Endothelial cell of umbilical vein (primary cell): ENCODE data around the gene CPOX. TPM values are rescaled to one million over a fixed set of nuclear protein-coding genes. Genes with fewer than 3 reads are reported as not detected.

ENCODE experiments used
- BruUV-seq: library from RNA; stranded (reverse); fragments of 400-500 nt; replicated peaks from 2 replicates; lab custom pipeline; 2021; lab: Mats Ljungman, UMichigan
- CTCF ChIA-PET: fragments of 300-600, 350-600 bp; sonication (Branson Sonifier 250); formaldehyde crosslinking; loops from one replicate; lab custom pipeline; 2021; ENCODE audit warnings: antibody characterized with exemption, inconsistent platforms; lab: Charles Lee
- POLR2A ChIA-PET: fragments of 300-600, 350-600 bp; sonication (Branson Sonifier 250); formaldehyde crosslinking; loops from one replicate; lab custom pipeline; 2021; ENCODE audit warnings: antibody characterized with exemption, inconsistent platforms; lab: Charles Lee
- DNase-seq: peaks from one replicate; pipeline ENCODE4 v3.0.0-alpha.2; 2011; ENCODE audit warnings: low read depth, low spot score
- FAIRE-seq: peaks from 2 replicates; lab custom pipeline; 2011; peaks lifted over from hg19 to GRCh38; lab: Jason Lieb, UNC
- H2AFZ ChIP-seq: 2 replicates; pipeline ENCODE4 v1.6.0; 2012; ENCODE audit warnings: low read depth, low read length, control low read depth, inconsistent platforms
- H3K27ac ChIP-seq: 2 replicates; pipeline ENCODE4 v1.5.1; 2011; ENCODE audit warnings: low read depth, mild to moderate bottlenecking, control low read depth, low read length, moderate library complexity; ENCODE audit not compliant: insufficient read depth
- H3K27me3 ChIP-seq, 2 experiments: 2 replicates each; pipeline versions ENCODE4 v1.6.0 to v1.6.1; 2011; ENCODE audit warnings: low read length in 2 of 2, mixed read lengths in 1 of 2; ENCODE audit not compliant: control insufficient read depth in 2 of 2, insufficient read depth in 2 of 2
- H3K36me3 ChIP-seq, 2 experiments: 2 replicates in 1 of 2; 3 replicates in 1 of 2; pipeline ENCODE4 v1.5.1; 2011; ENCODE audit warnings: low read length in 2 of 2, mild to moderate bottlenecking in 1 of 2, moderate library complexity in 1 of 2; ENCODE audit not compliant: control insufficient read depth in 2 of 2, insufficient read depth in 2 of 2; ENCODE audit errors: extremely low read depth in 1 of 2
- H3K4me1 ChIP-seq: 3 replicates; pipeline ENCODE4 v1.5.1; 2011; ENCODE audit warnings: mild to moderate bottlenecking, low read length; ENCODE audit not compliant: control insufficient read depth, insufficient read depth; ENCODE audit errors: extremely low read depth
- H3K4me2 ChIP-seq: 2 replicates; pipeline ENCODE4 v1.6.1; 2011; ENCODE audit warnings: low read length, control low read depth, mixed read lengths; ENCODE audit not compliant: insufficient read depth
- H3K4me3 ChIP-seq, 3 experiments: fragments of 200-600 bp in 1 of 3; sonication (generic), shearing (Covaris generic) in 1 of 3; replicated peaks in 1 of 3; 2 replicates each; pipeline ENCODE4 v1.5.1; 2011 to 2016; ENCODE audit warnings: control low read depth in 3 of 3, low read length in 3 of 3, mild to moderate bottlenecking in 2 of 3, inconsistent platforms in 1 of 3, low read depth in 1 of 3, moderate library complexity in 1 of 3; ENCODE audit not compliant: insufficient read depth in 1 of 3
- H3K79me2 ChIP-seq: 2 replicates; pipeline ENCODE4 v1.6.0; 2012; ENCODE audit warnings: low read length, inconsistent platforms; ENCODE audit not compliant: control insufficient read depth, insufficient read depth
- H3K9ac ChIP-seq: replicated peaks from 2 replicates; pipeline ENCODE3; 2011; ENCODE audit warnings: low read length, control low read depth; ENCODE audit not compliant: insufficient read depth; ENCODE audit errors: extremely low read depth
- H3K9me1 ChIP-seq: replicated peaks from 3 replicates; pipeline ENCODE4 v1.6.0; 2011; ENCODE audit warnings: mild to moderate bottlenecking, low read length; ENCODE audit not compliant: control insufficient read depth, insufficient read depth; ENCODE audit errors: extremely low read depth
- H3K9me3 ChIP-seq: replicated peaks from 2 replicates; pipeline ENCODE4 v1.5.1; 2012; ENCODE audit warnings: low read length, inconsistent platforms; ENCODE audit not compliant: control insufficient read depth, insufficient read depth
- H4K20me1 ChIP-seq: replicated peaks from 2 replicates; pipeline ENCODE3; 2011; ENCODE audit warnings: mild to moderate bottlenecking, low read length; ENCODE audit not compliant: control insufficient read depth, insufficient read depth; ENCODE audit errors: extremely low read depth
- EZH2 ChIP-seq: IDR thresholded peaks from 2 replicates; pipeline ENCODE4 v1.6.1; 2012; ENCODE audit warnings: borderline replicate concordance, low read depth, mild to moderate bottlenecking, moderate library complexity, low read length, inconsistent platforms; ENCODE audit not compliant: severe bottlenecking
- FOS ChIP-seq: IDR thresholded peaks from 2 replicates; pipeline ENCODE4 v1.6.1; 2011; ENCODE audit warnings: mild to moderate bottlenecking, low read length, moderate library complexity, borderline replicate concordance; ENCODE audit not compliant: insufficient read depth
- GATA2 ChIP-seq: IDR thresholded peaks from 2 replicates; pipeline ENCODE4 v1.7.0; 2011; ENCODE audit warnings: low read depth, mild to moderate bottlenecking, moderate library complexity, mixed read lengths, low read length; ENCODE audit not compliant: insufficient read length, insufficient read depth
- JUN ChIP-seq: IDR thresholded peaks from 2 replicates; pipeline ENCODE4 v1.6.1; 2011; ENCODE audit warnings: borderline replicate concordance, low read depth; ENCODE audit not compliant: insufficient read length, insufficient read depth
- MYC ChIP-seq: IDR thresholded peaks from one replicate; pipeline ENCODE4 v1.6.1; 2011; ENCODE audit warnings: mild to moderate bottlenecking, low read depth, low read length
- POLR2AphosphoS5 ChIP-seq: IDR thresholded peaks from 2 replicates; pipeline ENCODE4 v1.6.1; 2012; ENCODE audit warnings: low read depth, mild to moderate bottlenecking, control low read depth, low read length, moderate library complexity; ENCODE audit not compliant: insufficient read depth
- dilution Hi-C: fragments of 300-500 bp; cut with MboI; formaldehyde crosslinking; loops from one replicate; pipeline ENCODE4 v1.15.0; 2019; ENCODE audit warnings: low sequenced_read_pairs; ENCODE audit not compliant: extremely low pct_ligation_motif_present
- intact Hi-C: fragments of 100-400 bp; cut with micrococcal nuclease; formaldehyde crosslinking; loops from one replicate; pipeline ENCODE4 v1.10.0; 2022
- polyA plus RNA-seq, 4 experiments: library from polyadenylated mRNA; depleted of rRNA in 3 of 4; stranded (reverse) in 3 of 4; unstranded in 1 of 4; fragments of >200 nt; gene quantifications; 2 replicates each; pipeline versions ENCODE4 v1.2.1 to v1.2.3, GENCODE V29; 2011 to 2012; ENCODE audit warnings: missing spikeins in 1 of 4
- total RNA-seq: library from RNA; stranded (reverse); gene quantifications from 2 replicates; pipeline ENCODE4 v1.2.3, GENCODE V29; 2021
- TF ChIP-seq, protein P1 (sequence below): IDR thresholded peaks from 2 replicates; pipeline ENCODE4 v1.6.1; 2011; ENCODE audit not compliant: insufficient read depth, insufficient read length
- TF ChIP-seq, protein P2 (sequence below), 2 donors: IDR thresholded peaks; 1 replicate in 1 of 2; 2 replicates in 1 of 2; pipeline ENCODE4 v1.5.1; 2011; ENCODE audit warnings: low read length in 2 of 2, mild to moderate bottlenecking in 2 of 2, moderate library complexity in 2 of 2, control low read depth in 1 of 2, inconsistent platforms in 1 of 2, low read depth in 1 of 2; ENCODE audit not compliant: insufficient read depth in 1 of 2; ENCODE audit errors: extremely low read depth in 1 of 2

The CPOX gene
- total and polyA plus RNA-seq, 2 donors (not counting 3 experiments of a cell fraction or from before 2014, with no cell fraction given), result 12.3 to 24.5 TPM

DNA sequence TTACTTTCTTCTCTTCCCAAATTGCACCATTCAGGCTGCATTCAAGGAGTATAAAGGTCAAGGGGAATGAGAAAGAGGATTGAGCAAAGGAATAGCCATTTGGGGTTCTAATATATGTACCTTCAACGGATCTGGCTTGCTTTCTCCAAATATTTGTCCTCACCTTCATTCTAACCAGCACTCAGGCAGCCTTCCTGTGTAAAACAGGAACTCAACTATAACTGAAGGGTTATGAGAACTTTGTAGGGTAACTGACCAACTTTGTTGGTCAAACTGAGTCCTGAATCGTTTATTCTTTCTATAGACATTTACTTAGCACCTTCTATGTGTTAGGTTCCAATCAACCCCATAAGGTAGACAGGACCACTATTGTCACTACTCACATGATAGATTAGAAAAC is 5.1 kb upstream of the CPOX start:
- Histone ChIP-seq H3K9ac (no peak overlapping the region), H3K4me1 (no peaks in the 10 kb centered on the region), H3K27ac (no peak overlapping the region), H3K9me3 (no peaks in the 10 kb centered on the region), H3K4me3 (no peak overlapping the region), H3K79me2 (no peaks in the 10 kb centered on the region), H3K36me3 (no peaks in the 10 kb centered on the region), H3K27me3 (no peaks in the 10 kb centered on the region), H3K4me2 (no peak overlapping the region), H2AFZ (peak overlapping the region; percentile 24), H3K9me1 (no peaks in the 10 kb centered on the region), H4K20me1 (no peaks in the 10 kb centered on the region)
- ChIA-PET POLR2A (no interaction called here), CTCF (interaction anchor here (0.7 to 4.5 kb wide), 9 partner anchors 14 to 395 kb away, joined by 3 to 63 read pairs (median 7); partner anchors contain the start of gene CLDND1)
- FAIRE-seq, result no peak
- TF ChIP-seq, protein P1, sequence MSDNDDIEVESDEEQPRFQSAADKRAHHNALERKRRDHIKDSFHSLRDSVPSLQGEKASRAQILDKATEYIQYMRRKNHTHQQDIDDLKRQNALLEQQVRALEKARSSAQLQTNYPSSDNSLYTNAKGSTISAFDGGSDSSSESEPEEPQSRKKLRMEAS, result no peak
- no peak for TF ChIP-seq POLR2AphosphoS5
- TF ChIP-seq GATA2, result no peak
- no peak for TF ChIP-seq MYC
- no peak for TF ChIP-seq FOS
- no peak for TF ChIP-seq JUN
- TF ChIP-seq EZH2, result no peak
- TF ChIP-seq, protein P2, sequence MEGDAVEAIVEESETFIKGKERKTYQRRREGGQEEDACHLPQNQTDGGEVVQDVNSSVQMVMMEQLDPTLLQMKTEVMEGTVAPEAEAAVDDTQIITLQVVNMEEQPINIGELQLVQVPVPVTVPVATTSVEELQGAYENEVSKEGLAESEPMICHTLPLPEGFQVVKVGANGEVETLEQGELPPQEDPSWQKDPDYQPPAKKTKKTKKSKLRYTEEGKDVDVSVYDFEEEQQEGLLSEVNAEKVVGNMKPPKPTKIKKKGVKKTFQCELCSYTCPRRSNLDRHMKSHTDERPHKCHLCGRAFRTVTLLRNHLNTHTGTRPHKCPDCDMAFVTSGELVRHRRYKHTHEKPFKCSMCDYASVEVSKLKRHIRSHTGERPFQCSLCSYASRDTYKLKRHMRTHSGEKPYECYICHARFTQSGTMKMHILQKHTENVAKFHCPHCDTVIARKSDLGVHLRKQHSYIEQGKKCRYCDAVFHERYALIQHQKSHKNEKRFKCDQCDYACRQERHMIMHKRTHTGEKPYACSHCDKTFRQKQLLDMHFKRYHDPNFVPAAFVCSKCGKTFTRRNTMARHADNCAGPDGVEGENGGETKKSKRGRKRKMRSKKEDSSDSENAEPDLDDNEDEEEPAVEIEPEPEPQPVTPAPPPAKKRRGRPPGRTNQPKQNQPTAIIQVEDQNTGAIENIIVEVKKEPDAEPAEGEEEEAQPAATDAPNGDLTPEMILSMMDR (IDR thresholded peaks at IDR 0.05; ENCODE audit: extremely low read depth in 1 of 2, insufficient read depth in 1 of 2, low read depth in 1 of 2, low read length in 2 of 2), result no peak
- BruUV-seq, result no TSS peak
- intact Hi-C loops (loop anchor here (10.0 kb wide), 1 partner anchor 306 kb away; the partner anchor contains the start of gene DCBLD2), dilution Hi-C loops (no loop called here)
- no peak for DNase-seq
